ENCODE results near the gene ARPC5L. TPM values are rescaled to one million over a fixed set of nuclear protein-coding genes. Genes with fewer than 3 reads are reported as not detected.

Gene ARPC5L
- total RNA-seq, result 13.5 and 27.1 TPM in 2 replicates

DNA sequence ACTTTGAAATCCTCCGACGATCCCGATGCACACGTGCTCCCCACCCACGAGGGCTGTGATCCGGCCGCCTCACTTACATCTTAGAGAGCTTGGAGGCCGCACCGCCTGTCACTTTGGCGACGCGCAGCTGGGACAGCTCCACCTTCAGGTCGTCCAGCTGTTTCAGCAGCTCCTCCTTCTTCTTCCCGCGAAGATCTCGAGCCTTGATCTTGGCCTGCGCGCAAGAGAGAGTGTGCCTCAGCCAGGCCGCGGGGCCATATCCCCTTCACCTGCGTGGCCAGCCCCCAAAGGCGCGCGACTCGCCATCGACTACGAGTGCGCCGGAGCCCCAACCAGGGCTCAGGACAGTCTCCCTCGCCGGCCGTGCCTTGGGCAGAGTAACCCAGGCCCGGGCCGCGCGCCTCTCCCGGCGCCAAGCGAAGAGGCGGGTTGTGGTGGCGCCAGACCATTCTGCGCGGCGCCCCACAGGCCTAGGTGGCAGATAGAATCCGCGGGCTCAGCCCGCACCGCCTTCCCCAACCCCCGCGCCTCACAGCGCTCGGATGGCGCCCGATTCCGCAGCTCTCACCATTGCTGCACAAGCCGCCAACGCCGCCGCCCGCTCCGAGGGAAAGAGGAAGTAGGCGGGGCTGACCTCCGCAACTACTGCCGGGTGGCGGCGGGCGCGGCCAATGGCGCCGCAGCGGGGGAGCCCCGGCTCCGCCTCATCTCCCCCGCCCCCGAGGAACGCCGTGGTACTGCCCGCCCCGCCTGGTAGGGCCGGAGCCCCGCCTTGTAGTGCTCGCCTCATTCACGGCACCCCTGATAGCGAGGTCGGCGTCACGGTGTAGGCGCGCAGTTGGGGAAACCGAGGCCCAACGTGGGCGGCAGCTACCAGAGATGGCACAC lies at the start of gene ARPC5L, which contains the start of gene RPL35:
Gene ARPC5L (plus strand): TSS at position 789 of the 888 bp plus-strand sequence. CDS start 7,161 bp downstream, outside the sequence.
Gene RPL35 (minus strand): TSS at position 616 of the 888 bp plus-strand sequence. CDS start 45 bp downstream, at position 571.

DNA sequence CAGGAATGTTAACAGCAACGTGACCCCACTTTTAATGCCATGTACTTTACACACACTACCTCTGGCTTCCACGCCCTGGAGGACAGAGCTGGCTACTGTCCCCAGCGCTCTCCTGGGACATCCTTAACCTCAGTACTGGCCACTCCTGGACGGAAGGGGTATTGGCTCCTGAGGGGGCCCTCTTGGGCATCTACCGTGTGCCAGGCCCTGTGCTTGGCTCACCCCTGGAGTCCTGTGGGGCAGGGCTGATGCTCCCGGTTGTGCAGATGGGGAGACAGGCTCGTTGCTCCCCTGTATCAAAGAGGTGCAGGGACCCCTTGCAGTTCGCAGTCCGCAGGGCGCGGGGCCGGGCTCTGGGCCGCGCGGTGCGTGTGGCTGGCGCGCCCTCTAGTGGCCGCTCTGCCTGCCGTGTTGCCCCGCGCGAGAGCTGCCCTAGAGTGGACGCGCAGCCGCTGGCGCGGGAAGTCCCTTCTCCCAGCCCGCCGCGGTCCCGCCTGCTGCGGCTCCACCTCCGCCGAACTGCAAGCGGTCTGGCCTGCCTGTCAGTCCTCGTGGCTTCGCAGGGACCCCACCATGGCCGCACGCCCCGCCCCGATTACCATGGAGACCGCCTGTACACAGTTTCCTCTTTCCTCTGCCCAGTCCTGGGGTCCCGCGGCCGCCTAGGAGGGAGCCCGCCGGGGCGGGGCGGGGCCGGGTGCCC lies 8.9 kb upstream of the ARPC5L start, which contains the start of gene WDR38:
Gene WDR38 (plus strand): TSS at position 632 of the 703 bp plus-strand sequence. CDS start 72 bp downstream, outside the sequence.

Other genes starting within 250 kb of the ARPC5L start
- 0.50 and 1.3 TPM in 2 replicates for gene NR6A1, start 90.8 kb upstream of the ARPC5L start, total RNA-seq
- gene OLFML2A, start 85.0 kb upstream of the ARPC5L start, total RNA-seq, result 17.4 and 39.5 TPM in 2 replicates
- 0.11 TPM in 1 of 2 replicates, not detected in the other for gene WDR38, start 8.7 kb upstream of the ARPC5L start, total RNA-seq
- 2,201 and 2,225 TPM in 2 replicates for gene RPL35, start 173 bp upstream of the ARPC5L start, total RNA-seq
- 13.1 and 16.0 TPM in 2 replicates for gene GOLGA1, start 79.0 kb downstream of the ARPC5L start, total RNA-seq

Data from uterine smooth muscle cell (primary cell).